Brain microvascular endothelial cell (primary cell): ENCODE results near the gene OVOL2.

Experiments
- DNase-seq: peaks from one replicate; pipeline ENCODE4 v3.0.0-alpha.2; 2020
- H3K27ac ChIP-seq: fragments of 250-450 bp; sonication (Bioruptor Pico); 2 replicates; pipeline ENCODE4 v1.5.1; 2020; ENCODE audit warnings: mild to moderate bottlenecking, moderate library complexity
- H3K27me3 ChIP-seq: fragments of 250-450 bp; sonication (Bioruptor Pico); replicated peaks from 2 replicates; pipeline ENCODE4 v1.5.1; 2020; ENCODE audit warnings: mild to moderate bottlenecking
- H3K36me3 ChIP-seq: fragments of 250-450 bp; sonication (Bioruptor Pico); replicated peaks from 2 replicates; pipeline ENCODE4 v1.5.1; 2020; ENCODE audit warnings: mild to moderate bottlenecking
- H3K4me3 ChIP-seq: 2 replicates; pipeline ENCODE4 v1.5.1; 2011; ENCODE audit warnings: low read depth, mild to moderate bottlenecking, control low read depth, low read length, moderate library complexity
- CTCF ChIP-seq: IDR thresholded peaks from 2 replicates; pipeline ENCODE4 v1.5.1; 2011; ENCODE audit warnings: low read depth, mild to moderate bottlenecking, moderate library complexity, low read length, control low read depth, inconsistent platforms; ENCODE audit errors: missing control alignments
- in situ Hi-C: cut with HindIII; loops from 2 replicates; pipeline ENCODE4 v1.10.0; 2017; ENCODE audit warnings: low sequenced_read_pairs, low pct_ligation_motif_present

OVOL2 gene

GRCh38 chr20:18039063-18039462 lies 18.7 kb downstream of the OVOL2 start:
- Histone ChIP-seq H3K27ac (no peak overlapping the region), H3K27me3 (no peaks in the 10 kb centered on the region), H3K36me3 (no peaks in the 10 kb centered on the region), H3K4me3 (no peak overlapping the region)
- DNase-seq = no peak
- in situ Hi-C loops = no loop called here
- no peak for TF ChIP-seq CTCF

GRCh38 chr20:18034039-18034438 lies 23.7 kb downstream of the OVOL2 start:
- in situ Hi-C loops = no loop called here
- Histone ChIP-seq H3K27me3 (no peaks in the 10 kb centered on the region), H3K36me3 (no peaks in the 10 kb centered on the region), H3K4me3 (no peak overlapping the region), H3K27ac (no peak overlapping the region)
- no peak for TF ChIP-seq CTCF
- no peak for DNase-seq

- Histone ChIP-seq H3K36me3 (no peaks in the 10 kb centered on the region), H3K27ac (no peak overlapping the region), H3K4me3 (no peak overlapping the region), H3K27me3 (no peaks in the 10 kb centered on the region)
- no peak for TF ChIP-seq CTCF
- no peak for DNase-seq
- in situ Hi-C loops = no loop called here
Observed at GRCh38 chr20:18032977-18033892, 24.5 kb downstream of the OVOL2 start.

- TF ChIP-seq CTCF = no peak
- in situ Hi-C loops = no loop called here
- H3K27ac ChIP-seq = no peak overlapping the region
- no peaks in the 10 kb centered on the region for H3K27me3 ChIP-seq
- H3K36me3 ChIP-seq = no peaks in the 10 kb centered on the region
- no peak overlapping the region for H3K4me3 ChIP-seq
- no peak for DNase-seq
Observed at GRCh38 chr20:18031888-18032509, 25.7 kb downstream of the OVOL2 start.

GRCh38 chr20:18031050-18031449 lies 26.7 kb downstream of the OVOL2 start:
- no peak for TF ChIP-seq CTCF
- no peaks in the 10 kb centered on the region for H3K27me3 ChIP-seq
- in situ Hi-C loops = no loop called here
- H3K4me3 ChIP-seq = no peak overlapping the region
- DNase-seq = no peak
- H3K27ac ChIP-seq = no peak overlapping the region
- H3K36me3 ChIP-seq = no peaks in the 10 kb centered on the region
